Stimulated activated CD4-positive, alpha-beta T cell treated with anti-CD3 and anti-CD28 coated beads, Interleukin-4, amount 100 ng/mL, for 24 hours (primary cell): ENCODE measurements around the gene HGF.

ENCODE experiments used
- DNase-seq: peaks from one replicate; pipeline ENCODE4 v3.0.0-alpha.2; 2020

The HGF gene

GRCh38 chr7:81715984-81716588 is 53.8 kb downstream of the HGF start:
- no peak for DNase-seq

DNA sequence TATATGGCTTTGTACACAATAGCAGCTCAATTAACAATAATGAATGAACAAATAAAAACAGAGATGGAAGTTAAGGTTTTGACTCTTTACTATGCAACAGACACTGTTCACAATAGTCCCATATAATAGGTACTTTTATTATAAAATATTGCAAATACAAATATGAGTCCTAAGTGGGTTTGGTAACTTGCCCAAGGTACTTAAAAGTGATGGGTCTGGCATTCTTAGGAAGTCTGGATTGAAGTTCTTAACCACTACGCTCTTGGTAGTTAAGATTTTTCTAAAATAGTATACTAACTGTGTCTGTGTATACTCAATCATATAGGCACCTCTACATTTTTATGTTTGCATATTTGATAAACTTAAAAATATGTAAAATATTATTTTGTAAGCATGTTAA is 55.5 kb downstream of the HGF start:
- no peak for DNase-seq

GRCh38 chr7:81710751-81711150 is 59.1 kb downstream of the HGF start:
- no peak for DNase-seq

GRCh38 chr7:81709836-81710235 is 60.0 kb downstream of the HGF start:
- DNase-seq, result no peak

- no peak for DNase-seq
Observed at GRCh38 chr7:81707966-81708365, 61.9 kb downstream of the HGF start.

DNA sequence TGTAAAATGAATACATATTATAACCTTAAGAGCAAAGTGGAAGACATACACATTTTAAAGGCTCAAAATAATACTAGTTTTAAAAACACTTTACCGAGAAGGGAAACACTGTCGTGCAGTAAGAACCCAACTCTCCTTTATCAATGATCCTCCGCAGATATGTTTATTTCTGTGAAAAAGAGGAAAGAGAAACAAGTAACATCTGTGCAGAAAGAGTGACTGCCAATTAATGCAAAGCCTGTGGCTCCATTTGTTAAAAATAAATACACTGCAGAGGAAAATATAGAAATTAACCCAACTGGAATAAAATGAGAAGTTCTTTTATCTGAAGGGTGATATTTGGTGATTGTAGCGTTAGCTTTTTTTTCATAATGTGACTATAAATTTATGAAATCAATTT is 62.7 kb downstream of the HGF start:
- DNase-seq, result no peak

DNA sequence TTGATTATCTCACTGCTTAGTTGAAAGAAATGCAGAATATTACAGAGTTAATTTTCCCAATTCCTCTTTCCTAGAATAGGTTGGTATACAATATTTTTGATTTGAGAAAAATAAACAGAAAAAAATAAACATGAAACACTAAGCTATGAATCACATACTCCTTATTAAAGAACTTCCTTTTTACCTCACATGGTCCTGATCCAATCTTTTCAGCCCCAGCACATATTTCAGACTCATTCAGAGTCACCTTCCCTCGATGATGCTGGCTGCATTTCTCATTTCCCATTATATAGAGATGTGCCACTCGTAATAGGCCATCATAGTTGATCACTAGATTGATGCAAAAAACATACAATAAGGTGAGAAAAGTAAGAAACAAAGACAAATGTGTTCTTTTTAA is 64.6 kb downstream of the HGF start:
- no peak for DNase-seq

GRCh38 chr7:81704595-81704994 is 65.3 kb downstream of the HGF start:
- no peak for DNase-seq

- DNase-seq, result no peak
Observed at GRCh38 chr7:81698965-81699364, 70.9 kb downstream of the HGF start.

DNA sequence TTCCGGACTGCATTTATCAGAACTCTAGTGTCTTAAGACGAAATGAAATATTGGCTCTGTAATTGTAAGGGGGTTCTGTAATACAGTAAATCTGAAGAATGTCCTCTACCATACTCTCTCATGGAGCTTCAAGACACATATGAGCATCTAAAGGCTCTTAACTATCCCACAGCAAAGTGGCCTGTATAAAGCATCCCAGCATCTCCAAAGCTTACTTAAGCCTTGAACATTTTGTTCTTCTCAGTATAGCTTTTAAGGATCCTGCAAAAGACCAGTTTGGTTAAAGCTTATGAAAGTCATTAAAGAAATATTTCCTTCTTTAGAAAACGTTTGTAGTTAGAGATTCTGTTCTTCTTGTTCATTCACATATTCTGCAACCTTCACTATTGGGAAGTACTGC is 75.1 kb downstream of the HGF start:
- DNase-seq, result no peak

GRCh38 chr7:81693894-81694293 is 76.0 kb downstream of the HGF start:
- no peak for DNase-seq

GRCh38 chr7:81693080-81693479 is 76.8 kb downstream of the HGF start:
- DNase-seq, result no peak

GRCh38 chr7:81692146-81692905 is 77.5 kb downstream of the HGF start:
- DNase-seq, result no peak

DNA sequence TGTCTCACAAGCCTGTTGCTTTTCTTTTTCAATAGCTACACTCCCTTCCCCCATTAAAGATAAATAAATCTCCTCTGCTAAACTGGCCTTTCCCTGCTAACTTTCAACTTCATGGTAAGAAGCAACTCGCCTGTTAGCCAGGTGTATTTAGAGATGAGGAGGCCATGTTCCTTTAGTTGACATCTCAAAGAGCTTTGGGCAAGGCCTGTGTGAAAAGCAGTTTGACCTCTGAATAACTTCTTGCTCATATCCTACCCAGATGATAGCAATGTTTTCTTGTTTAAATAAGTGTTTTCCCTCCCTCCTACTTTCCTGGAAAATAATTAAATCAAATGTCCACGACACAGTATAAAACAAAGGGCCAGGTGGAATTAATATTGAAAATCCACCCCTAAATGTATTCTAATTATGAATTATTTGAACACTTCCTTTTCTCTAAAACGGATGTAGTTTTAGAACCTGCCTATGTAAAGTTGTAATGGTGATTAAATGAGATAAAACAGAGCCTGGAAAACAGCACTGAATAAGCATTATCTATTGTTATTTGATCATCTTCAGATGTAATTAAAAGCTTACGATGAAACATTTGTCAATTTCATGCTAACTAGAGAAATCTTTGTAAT is 78.5 kb downstream of the HGF start:
- DNase-seq, result no peak

DNA sequence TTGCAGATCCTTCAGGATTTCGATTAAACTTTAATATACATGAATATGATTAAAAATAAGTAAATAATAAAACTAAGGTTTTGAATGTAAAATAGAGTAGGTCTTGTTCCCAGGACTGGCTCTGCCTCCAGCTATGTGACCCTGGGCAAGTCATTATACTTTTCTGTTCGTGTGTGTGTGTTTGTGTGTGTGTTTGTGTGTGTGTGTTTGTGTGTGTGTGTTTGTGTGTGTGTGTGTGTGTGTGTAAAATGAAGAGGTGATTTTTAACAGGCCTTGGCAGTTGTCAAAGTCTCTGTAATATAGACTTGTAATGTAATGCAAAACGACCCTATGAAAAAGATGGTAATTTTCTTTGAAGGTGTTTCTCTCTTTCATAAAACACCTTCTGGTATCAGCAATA is 79.2 kb downstream of the HGF start:
- DNase-seq, result no peak

- no peak for DNase-seq
Observed at GRCh38 chr7:81690251-81690650, 79.6 kb downstream of the HGF start.

DNA sequence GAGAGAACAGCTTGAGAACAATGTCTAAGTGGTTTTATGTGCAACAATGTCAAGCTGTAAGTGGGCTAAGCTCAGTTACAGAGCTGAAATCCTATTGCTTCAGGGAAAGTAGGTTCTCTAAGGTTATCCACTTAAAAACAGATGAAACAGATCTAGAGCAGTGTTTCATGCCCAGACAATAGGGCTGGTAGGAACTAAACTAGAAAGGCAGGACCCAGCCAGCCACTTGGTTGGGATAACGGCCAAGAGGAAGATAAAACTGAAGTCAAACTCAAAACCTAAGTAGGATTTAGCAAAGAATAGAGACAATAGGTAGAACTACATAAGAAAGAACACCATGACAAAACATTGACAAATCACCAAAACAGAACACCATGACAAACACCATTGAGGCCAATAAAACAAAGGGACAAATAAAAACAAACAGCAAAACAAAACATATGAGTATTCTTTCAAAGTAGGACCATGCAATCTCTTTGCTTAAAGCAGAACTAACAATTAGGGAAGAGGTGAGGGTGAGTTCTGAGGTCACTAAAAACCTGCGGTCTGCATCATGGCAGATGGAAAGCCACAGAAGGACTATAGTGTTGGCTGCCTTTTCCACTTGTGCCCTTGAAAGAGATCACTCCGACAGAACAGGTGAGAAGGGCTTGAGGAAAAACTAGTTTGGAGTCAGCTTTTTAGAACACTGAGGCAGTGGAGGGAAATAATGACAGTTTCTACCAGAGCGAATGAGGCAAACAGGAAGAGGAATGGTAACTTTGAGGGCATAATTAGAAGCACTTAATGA is 81.0 kb downstream of the HGF start:
- no peak for DNase-seq

- no peak for DNase-seq
Observed at GRCh38 chr7:81687062-81687461, 82.8 kb downstream of the HGF start.

DNA sequence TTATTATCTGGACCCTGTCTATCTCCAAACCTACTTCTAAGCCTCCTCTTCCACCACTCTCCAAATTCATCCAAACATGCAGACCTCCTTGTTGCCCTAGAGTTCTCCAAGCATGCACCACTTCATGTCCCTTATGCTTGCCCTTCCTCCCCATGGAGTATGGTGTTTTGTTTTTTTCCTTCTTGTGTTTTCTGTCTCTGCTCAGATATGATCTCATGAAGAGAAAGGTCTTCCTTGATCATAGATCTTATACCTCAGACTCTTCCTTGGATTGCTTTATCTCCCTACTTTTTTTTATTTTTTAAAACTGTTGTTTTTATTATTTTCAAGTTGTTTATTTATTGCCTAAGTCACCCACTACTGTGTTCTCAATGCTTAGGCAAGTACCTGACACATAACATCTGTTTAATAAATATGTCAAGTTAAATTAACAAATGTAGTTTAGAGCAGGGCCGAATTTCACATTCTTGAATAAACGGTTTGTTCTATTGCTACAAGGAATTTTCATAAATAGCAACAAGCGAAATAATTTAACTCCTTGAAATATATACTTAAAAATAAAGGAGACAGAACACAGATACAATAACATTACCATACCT is 84.5 kb downstream of the HGF start:
- DNase-seq, result no peak

GRCh38 chr7:81684514-81685269 is 85.2 kb downstream of the HGF start:
- no peak for DNase-seq

DNA sequence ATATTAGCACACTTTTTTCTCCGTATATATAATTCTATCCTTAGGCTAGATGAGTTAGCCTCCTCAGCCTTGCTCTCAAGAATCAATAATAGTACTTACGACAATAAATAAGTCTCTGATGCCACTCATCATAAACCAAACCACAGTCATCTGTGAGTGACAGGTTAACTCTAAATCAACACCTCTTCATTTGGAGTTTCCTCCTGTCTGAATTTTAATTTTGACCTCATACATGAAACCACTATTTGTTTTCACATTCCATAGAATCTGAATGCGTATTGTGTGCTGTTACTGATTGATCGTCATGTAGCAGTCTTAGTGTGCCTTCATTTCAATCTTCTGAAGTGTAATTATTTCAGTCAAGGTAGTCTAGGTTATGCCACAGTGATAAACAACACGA is 85.8 kb downstream of the HGF start:
- no peak for DNase-seq

DNA sequence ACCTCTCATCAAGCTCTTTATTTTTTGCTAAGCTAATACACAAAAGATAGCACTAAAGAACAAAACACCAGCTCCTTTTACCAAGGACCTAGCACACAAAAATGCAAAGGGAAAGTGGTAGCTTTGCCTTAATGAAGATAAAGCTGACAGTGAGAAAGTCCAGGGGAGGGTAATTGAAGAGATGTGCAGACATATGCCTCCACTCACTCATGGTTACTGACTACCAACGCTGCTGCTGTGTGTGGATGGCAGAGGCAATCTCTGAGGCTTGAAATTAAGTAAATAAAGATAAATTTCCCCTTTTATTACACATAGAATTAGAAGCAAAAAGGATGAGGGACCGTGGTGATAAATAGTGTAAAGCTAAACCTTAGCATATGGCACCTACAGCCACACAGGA is 87.0 kb downstream of the HGF start:
- no peak for DNase-seq

GRCh38 chr7:81680120-81680519 is 89.7 kb downstream of the HGF start:
- no peak for DNase-seq
